GM20431 (cell line): ENCODE data around the gene ATP9A.

ENCODE experiments used
- in situ Hi-C: fragments of 300-500 bp; cut with MseI, MboI; formaldehyde crosslinking; loops from one replicate; pipeline ENCODE4 v1.15.0; 2020; ENCODE audit warnings: low sequenced_read_pairs; ENCODE audit not compliant: unreplicated experiment

Gene ATP9A

DNA sequence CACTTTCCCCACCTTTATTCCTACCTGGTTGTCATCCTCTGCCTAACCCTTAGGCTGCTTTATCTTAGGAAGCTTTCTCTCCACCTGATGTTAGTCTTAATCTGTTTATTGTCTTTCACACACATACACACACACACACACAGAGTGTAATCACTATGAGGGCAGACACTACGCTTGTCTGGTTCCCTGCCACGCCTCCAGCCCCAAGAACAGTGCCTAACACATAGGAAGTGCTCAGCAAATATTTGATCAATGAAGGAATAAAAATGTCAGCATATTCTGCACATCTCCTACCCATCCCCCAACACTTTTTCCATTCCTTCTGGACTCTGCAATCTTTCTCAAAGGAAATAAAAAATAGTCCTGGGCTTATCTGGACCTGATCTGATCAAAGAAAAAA, 174.6 kb downstream of the ATP9A start:
- in situ Hi-C loops = loop anchor here (10.0 kb wide), 1 partner anchor 219 kb away; no protein-coding TSS in a partner anchor

DNA sequence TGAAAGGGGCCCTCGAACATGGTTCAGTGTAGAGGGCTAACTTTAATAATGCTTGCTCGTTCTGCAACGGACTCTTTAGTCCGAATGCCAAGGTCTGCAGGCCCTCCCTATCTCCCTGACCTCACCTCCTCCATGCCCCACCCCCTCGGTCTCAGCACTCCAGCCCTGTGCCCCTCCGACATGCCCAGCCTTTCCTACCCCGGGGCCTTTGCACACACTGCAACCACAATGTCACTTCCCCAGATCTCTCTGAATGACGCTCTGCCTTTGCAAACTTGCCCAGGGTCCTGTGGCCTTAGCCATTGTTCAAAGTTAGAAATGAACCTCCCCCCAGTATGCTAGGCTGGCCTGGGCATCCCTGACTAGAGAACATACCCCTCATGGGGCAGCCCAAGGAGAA, 175.6 kb downstream of the ATP9A start:
- in situ Hi-C loops = loop anchor here (10.0 kb wide), 1 partner anchor 218 kb away; no protein-coding TSS in a partner anchor

DNA sequence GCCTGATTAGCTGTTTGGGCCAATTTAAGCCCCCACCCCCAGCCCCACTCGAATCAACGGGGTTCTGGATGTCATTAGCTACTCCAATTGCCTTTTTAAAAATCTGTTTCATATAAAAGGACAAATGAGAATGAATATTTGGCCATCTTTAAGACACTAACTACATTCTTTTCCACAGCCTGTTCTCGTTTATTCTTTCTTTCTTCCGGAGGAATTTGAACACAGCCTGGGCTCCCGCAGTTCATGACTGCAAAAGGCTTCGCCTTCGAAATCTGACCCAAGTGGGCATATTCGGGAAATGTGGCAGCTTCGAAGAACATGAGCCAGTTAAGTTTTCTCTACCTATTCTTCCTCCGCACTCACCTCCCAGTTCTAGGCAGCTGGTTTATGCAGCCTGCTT, 176.3 kb downstream of the ATP9A start:
- in situ Hi-C loops = loop anchor here (10.0 kb wide), 1 partner anchor 217 kb away; no protein-coding TSS in a partner anchor

DNA sequence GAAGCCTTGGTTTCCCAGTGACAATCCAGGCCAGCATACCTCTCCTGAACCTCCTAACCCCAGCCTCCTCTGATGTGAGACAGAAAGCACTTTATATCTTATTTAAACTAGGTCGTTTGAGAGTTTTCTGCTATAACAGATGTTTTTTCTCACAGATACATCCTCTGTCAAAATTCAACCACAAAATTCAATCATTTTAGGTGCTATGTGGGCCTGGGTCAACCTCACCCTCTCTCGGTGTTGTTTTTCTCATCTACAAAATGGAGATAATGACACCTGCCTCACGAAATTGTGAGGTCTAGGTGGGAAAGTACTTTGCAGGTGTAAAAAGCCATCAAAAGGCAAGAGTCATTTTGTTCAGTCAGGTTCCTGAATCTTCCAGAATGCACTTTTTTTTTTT, 179.4 kb downstream of the ATP9A start:
- in situ Hi-C loops = no loop called here

DNA sequence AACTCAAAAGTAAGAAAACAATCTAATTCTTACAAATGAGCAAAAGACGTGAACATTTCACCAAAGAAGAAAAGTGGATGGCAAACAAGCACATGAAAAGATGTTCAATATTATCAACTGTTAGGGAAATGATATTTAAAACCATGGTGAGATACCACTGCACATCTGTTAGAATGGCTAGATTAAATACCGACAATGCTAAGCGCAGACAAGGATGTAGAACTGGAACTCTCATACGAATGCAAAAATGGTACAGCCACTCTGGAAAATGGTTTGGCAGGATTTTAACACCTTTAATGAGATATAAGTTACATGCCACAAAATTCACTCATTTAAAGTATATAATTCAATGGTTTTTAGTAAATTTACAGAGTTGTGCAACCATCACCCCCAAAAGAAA, 181.0 kb downstream of the ATP9A start:
- in situ Hi-C loops = no loop called here

DNA sequence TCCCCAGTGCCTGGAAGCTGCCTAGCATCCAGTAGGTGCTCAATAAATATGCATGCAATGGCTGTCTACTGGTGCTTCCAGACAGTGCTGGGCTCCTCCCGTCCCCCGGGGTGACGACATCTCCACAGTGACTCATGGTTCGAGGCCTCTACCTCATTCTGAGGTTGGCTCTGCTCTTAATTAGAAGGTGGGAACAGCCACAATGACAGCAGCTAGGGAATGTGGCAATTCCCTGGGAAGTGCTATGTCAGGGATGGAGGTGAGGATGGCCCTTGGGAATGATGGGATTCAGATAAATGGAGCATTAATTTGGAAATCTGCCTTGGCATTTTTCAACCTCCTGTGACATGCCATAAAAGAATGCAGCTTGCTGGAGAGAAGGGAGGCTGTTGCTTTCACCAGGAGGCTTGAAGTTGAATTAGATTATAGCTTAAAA, 182.2 kb downstream of the ATP9A start:
- in situ Hi-C loops = no loop called here

DNA sequence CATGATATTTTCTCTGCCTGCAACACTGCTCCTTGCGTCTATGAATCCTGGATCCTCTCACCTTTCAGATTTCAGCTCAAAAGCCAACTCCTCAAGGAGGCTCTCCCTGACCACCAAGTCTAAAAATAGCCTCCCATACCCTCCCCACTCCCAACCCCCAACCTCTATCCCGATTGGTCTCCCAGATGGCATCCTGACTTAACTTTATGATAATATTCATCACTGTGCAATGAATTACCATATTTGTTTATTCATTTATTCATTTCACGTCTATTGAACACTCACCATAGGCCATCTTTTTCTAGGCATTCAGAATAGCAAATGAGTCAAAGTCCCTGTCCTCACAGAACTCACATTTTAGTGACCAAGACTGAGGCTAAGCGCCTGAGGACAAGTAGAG, 183.0 kb downstream of the ATP9A start:
- in situ Hi-C loops = no loop called here

DNA sequence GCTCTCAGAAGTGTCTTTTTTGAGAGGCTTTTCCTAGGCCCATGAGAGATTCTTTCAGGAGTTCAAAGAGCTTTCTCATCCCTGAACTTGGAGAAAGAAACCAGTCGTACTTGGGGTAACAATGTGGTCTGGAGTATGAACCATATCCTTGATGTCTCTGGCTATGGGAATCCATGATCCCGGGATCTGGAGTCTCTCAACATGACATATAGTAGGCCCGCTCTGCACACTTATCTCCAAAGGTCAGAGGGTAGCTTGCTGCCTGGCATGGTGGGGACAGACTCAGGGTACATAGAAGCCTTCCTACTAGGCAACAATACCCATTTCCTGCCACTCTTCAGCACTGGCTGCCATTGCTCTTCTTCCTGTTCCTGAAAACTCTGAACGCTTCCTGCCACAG, 183.5 kb downstream of the ATP9A start:
- in situ Hi-C loops = no loop called here

DNA sequence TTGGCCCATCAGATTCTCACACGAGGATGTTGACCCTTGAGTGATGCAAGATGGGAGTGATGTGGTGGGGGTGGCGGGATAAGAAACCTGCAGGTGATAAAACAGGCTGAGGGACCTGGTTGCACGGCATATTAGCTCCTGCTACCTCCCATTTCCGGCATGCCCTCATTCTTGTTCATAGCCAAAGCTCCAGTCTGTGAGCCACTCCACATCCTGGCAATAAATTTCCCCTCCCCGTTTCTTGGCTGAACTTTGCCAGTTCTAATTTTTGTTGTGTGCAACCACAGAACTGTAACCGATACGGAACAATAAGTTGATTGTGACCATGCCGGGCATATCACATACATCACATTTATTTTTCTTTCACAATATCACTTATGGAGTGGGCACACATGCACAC, 184.1 kb downstream of the ATP9A start:
- in situ Hi-C loops = no loop called here

DNA sequence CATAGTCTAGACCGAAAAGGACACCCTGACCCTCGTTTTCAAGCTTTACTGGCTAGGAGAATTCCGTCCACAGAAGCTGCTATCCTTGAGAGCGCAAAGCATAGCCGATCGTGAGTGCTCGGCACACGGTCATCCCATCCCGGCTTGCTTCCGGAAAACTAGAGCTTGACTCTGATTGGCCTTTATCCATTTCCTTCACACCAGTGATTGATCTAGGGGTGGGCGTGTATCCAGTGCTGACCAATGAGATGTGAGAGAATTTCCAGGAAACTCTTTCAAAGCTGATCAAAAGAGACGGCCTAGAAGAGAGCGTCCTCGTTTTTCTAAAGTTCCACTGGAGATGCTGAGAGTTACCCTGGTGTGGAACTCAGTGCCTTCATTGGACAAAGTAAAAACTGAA, 184.7 kb downstream of the ATP9A start:
- in situ Hi-C loops = no loop called here

DNA sequence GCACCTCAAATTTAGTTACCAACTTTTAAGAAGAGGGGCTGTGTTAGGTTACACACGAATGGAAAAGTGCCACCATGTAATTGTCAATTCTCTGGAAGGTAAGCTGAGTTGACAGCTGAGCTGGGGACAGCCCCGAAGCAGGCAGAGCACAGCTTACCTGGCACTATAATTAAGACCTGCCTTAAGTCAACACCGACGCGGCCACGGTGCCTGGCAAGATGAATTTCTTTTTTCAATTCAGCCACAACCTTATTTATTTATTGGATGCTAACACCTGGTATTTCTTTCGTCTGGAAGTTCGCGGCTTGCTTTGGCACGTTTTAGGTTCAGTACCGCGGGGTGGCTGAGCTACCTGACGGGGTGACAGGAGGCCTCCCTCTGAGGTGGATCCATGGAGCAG, 185.1 kb downstream of the ATP9A start:
- in situ Hi-C loops = no loop called here

DNA sequence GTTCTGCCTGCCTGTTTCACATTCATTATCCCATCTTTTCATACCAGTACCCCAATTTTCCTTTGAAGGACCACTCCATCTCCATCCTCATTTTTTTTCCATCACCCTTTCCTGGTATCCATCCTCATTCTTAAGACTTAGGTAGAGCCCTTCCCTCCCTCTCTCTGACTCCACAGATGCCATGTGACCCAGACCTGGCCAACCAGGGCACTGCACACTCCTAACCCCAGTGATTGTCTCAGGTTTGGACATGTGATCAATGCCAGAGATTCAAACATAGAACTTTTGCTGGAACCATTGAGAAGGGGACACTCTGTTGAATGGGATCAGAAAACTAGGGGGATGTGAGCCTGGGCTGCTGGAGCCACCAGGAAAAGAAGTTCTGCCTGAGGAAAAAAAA, 186.6 kb downstream of the ATP9A start:
- in situ Hi-C loops = no loop called here

DNA sequence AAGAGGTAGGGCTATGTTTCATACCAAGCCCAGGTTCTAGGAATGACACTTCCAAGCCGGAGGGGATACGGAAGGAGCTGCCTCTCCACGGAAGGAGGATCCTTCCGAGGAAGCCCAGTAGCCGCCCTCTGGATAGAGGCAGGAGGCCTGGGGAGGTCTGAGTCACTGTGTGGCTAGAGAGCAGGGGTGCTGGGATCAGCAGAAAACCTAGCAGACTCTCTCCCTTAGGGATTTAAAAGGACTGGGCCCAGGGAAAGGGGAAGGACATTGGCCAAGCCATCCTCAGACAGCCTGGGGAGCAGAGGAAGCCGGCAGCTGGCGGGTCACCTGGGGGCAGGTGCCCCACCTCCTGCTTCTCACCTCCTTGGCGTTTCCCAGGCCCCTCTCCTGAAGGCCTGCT, 189.1 kb downstream of the ATP9A start:
- in situ Hi-C loops = no loop called here

DNA sequence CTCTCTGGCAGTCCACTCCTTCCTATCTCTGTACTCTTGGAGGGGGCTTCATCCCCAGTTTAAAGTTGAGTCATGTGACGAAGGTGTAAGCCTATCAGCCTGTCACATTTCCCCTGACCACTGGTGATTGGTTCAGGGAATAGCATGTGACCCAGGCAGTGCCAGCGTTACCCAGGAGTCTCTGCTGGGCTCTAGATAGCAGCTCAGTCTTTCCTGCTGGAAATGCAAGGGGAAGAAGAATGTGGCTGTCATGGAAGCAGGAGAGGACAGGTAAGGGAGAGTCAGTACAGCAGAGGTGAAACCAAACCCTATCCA, 190.1 kb downstream of the ATP9A start:
- in situ Hi-C loops = no loop called here

DNA sequence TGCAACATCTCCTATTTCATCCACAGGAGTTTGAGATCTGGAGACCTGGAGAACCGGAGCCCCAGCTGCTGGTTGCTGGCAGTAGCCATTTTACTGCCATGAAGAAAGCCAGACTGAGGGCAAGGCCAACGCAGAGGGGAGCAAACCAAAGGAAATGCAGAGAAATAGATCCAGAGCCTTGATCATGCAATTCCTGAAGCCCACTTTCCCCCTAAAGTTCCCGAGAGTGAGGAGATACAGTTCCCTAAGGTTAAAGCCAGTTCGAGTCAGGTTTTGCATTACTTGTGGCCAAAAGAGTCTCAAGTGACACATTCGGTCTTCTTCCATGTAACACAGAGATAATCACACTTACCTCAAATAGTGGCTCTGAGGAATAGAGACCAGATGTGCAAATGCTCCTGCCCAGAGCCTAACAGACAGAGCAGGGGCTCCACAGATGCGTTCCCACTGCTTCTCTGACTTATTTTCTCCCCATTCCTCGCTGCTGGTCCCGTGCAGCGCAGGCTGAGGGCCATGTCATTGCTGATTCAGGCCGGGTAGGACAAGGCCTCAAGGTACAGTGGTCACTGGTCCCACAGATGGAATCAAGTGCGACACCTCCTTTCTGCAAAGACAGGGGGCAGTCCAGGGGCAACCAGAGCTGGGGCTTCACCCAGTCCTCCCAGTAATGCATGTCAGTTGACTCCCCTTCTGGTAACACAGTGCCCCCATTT, 190.6 kb downstream of the ATP9A start:
- in situ Hi-C loops = no loop called here

DNA sequence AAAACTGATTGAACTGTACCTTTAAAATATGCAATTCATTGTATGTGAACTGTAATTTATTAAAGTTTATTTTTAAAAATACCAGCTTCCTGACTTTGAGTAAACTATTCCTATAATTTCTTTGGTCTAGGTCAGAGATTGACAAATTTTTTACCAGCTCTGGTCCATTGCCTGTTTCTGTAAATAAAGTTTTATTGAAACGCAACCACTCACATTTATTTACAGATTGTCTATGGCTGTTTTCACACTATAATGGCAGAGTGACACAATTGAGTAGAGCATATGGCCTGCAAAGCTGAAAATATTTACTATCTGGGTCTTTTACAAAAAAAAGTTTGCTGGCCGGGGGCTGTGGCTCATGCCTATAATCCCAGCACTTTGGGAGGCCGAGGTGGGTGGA, 192.7 kb downstream of the ATP9A start:
- in situ Hi-C loops = no loop called here

DNA sequence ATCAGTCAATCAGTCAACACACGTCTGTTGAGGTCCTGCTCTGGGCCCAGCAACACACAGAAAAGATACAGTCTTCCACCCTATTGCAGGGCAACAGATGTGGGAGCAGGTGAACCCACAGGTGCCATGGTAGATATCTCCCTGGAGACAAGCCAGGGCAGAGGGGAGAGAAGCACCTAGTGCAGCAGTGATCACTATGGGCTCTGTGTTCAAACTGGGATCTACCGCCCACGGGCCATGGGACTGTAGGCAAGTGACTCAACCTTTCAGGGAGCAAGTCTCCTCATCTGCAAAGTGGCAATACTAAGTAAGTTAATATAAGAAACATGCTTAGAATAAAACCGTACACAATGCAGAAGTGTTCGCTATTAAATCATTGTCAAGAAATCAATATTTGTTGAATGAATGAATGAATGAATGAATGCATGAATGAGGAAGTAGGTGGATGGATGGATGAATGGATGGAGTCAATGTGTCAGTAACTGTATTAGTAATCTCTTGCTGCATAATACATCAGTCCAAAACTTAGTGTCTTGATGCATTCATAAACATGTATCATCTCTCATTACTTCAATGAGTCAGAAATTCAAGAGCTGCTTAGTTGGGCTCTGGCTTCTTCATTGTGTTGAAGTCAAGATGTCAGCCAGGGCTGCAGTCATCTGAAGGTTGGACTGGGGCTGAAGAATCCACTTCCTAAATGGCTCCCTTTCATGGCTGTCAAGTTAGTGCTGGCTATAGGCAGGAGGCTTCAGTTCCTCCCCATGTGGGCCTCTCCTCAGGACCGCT, 193.7 kb downstream of the ATP9A start:
- in situ Hi-C loops = no loop called here

DNA sequence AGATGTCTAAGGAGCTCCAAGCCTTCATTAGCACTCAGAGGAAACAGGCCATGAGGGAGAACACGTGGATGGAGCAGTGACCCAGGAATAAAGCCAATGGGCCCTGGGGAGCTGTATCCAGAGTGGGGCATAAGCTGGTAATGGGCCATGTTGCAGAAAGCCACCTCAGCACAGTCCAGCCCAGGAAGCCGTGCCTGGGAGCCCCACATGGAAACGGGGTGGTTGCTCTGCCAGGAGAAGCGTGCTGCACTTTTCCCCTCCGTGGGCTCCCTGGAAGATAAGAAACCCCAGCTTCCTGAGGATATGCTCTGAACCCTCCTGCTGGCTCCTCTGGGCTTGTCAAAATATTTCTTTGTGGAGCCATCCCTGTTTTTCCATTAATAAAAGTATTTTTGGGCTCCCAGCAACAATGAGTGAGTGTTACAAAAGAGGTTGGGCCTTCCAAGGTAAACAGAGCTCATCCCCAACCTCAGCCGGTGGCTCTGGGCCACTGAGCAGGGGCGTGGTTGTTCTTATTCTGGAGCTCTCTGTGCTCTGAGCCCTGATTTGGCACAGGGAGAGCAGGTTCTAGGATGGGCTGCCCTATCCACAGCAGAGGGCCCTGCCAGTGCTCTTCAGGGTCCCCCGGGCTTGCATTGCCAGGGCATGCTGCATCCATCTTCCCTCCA, 194.5 kb downstream of the ATP9A start:
- in situ Hi-C loops = no loop called here

DNA sequence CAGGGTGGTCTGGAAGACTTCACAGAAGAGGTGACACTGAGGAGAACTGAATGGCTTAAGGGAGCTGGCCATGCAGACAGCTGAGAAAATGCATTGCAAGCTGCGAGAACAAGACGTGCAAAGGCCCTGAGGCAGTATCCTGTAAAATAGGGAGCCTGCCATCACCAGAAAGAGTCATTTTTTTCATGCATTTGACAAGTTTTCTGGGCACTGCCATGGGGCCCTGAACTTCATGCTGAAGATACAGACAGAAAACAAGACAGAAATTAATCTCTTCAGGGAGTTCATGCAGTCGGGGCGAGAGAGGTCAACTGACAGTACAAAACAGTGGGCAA, 196.8 kb downstream of the ATP9A start:
- in situ Hi-C loops = no loop called here

DNA sequence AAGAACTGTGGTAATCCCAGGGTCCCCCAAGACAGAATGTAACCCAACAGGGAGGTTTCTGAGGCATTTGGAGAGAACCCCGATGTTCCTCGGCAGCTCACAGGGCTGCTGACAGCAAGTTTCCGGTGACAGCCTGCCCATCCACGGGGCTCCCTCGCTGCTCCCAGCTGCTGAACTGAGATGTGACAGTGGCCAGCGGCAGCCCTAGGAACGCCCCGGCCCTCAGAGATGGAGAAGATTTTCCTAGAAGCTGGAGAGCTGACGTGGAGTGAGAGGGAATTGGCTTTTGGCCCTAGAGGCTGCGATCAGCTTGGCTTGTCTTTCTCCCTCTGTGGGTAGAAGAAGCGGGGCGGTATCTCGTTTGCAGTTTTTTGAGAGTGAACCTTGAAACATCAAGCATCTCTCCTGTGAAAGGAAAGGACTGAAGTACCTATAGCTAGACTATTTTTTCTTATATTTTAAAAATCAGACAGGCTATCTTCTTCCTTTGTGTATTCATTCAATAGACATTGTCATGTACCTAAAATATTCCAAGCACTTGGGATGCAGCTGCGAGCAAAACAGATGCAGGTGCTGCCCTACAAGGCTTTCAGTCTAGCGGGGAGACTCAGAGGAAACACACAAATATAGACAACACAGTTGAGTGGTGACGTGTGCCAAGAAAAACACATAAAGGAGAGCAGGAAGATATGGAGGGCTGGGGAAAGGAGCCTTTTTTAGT, 197.3 kb downstream of the ATP9A start:
- in situ Hi-C loops = no loop called here
